ENCODE measurements around the gene RIPK4.
A peak's percentile ranks its signal among the peaks of the same experiment; 100 is the strongest.

RIPK4 gene

DNA sequence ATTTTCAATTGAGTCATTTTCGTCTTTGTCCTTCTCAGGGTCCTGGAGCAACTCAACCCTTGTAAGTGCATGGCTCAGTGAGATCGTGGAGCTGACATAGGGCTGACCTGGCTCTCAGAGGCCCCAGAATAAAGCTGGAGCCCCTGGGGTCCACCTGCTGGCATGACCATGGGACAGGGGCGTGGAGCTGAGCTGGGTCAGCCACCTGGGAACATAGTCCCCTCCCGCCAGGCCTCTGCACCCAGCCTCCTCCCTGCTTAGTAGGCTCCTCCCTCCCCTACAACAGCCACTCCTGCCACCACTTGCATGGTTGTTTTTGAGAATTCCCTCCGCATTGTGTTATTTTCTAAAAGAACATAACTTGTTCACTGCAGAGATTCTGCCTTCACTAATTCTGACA, 3.1 kb upstream of the RIPK4 start:
- Histone ChIP-seq H3K27ac (ENCODE audit: insufficient read depth, low read depth, low read length, poor library complexity, severe bottlenecking) (no peak overlapping the region), H3K36me3 (ENCODE audit: control insufficient read depth, insufficient read depth, low read length) (no peaks in the 10 kb centered on the region), H3K9me3 (ENCODE audit: control insufficient read depth, low read length) (no peaks in the 10 kb centered on the region), H3K4me1 (ENCODE audit: control insufficient read depth, insufficient read depth, low read length) (peaks cover 30% of the 10 kb centered on the region), H3K4me3 (ENCODE audit: insufficient read depth, low read depth, low read length) (no peak overlapping the region), H3K27me3 (ENCODE audit: control insufficient read depth, insufficient read depth, low read length, poor library complexity, severe bottlenecking) (peaks cover 69% of the 10 kb centered on the region)
- 81 to 83% methylated on average over 5 of the region's 5 CpGs for WGBS, 2 experiments

DNA sequence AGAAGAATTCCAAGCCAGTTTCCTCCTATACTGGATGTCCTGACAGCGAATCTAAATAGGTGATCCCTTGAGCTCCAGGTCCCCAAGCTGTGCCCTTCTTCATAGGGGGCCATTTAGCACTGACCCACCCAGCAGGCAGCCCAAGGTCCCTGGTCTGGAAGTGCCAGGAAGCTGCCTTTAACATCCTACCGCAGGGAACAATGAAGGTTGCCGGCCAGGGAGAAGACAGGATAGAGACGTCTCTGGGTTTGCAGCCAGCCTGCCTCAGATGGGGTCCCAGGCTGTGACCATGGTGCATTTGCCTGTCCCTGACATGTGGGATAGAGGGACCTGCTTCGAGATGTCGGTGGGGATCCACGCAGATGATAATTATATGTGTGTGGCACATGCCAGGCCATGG, 2.7 kb upstream of the RIPK4 start:
- no peak overlapping the region for H3K27ac ChIP-seq (ENCODE audit: insufficient read depth, low read depth, low read length, poor library complexity, severe bottlenecking)
- H3K27me3 ChIP-seq (ENCODE audit: control insufficient read depth, insufficient read depth, low read length, poor library complexity, severe bottlenecking) = peaks cover 73% of the 10 kb centered on the region
- H3K9me3 ChIP-seq (ENCODE audit: control insufficient read depth, low read length) = no peaks in the 10 kb centered on the region
- no peak overlapping the region for H3K4me3 ChIP-seq (ENCODE audit: insufficient read depth, low read depth, low read length)
- H3K4me1 ChIP-seq (ENCODE audit: control insufficient read depth, insufficient read depth, low read length) = peaks cover 30% of the 10 kb centered on the region
- no peaks in the 10 kb centered on the region for H3K36me3 ChIP-seq (ENCODE audit: control insufficient read depth, insufficient read depth, low read length)
- 34 to 36% methylated on average over 7 of the region's 7 CpGs for WGBS, 2 experiments

DNA sequence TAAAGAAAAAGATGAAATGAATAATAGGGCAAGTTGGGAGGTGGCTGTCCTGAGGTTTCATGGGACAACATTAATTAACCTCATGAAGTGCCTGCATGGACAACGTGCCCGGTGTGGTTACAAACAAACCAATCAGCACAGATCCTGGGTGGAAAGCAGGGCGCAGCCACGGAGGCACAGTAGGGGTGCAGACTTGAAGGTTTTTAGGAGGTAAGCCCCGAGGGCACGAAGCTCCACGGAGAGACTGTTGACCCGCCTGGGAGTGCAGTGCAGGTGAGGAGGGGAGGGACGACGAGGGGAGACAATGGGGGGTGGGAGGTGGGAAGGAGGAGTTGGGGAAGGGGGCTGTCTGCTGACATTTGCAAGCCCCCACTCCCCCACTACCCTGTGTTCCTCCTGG, 2.3 kb upstream of the RIPK4 start:
- H3K36me3 ChIP-seq (ENCODE audit: control insufficient read depth, insufficient read depth, low read length) = no peaks in the 10 kb centered on the region
- WGBS, 2 experiments = 1 to 7% methylated on average over 8 to 10 of the region's 10 CpGs
- H3K4me1 ChIP-seq (ENCODE audit: control insufficient read depth, insufficient read depth, low read length) = peaks cover 32% of the 10 kb centered on the region
- H3K4me3 ChIP-seq (ENCODE audit: insufficient read depth, low read depth, low read length) = no peak overlapping the region
- H3K27ac ChIP-seq (ENCODE audit: insufficient read depth, low read depth, low read length, poor library complexity, severe bottlenecking) = no peak overlapping the region
- H3K9me3 ChIP-seq (ENCODE audit: control insufficient read depth, low read length) = no peaks in the 10 kb centered on the region
- peaks cover 78% of the 10 kb centered on the region for H3K27me3 ChIP-seq (ENCODE audit: control insufficient read depth, insufficient read depth, low read length, poor library complexity, severe bottlenecking)

DNA sequence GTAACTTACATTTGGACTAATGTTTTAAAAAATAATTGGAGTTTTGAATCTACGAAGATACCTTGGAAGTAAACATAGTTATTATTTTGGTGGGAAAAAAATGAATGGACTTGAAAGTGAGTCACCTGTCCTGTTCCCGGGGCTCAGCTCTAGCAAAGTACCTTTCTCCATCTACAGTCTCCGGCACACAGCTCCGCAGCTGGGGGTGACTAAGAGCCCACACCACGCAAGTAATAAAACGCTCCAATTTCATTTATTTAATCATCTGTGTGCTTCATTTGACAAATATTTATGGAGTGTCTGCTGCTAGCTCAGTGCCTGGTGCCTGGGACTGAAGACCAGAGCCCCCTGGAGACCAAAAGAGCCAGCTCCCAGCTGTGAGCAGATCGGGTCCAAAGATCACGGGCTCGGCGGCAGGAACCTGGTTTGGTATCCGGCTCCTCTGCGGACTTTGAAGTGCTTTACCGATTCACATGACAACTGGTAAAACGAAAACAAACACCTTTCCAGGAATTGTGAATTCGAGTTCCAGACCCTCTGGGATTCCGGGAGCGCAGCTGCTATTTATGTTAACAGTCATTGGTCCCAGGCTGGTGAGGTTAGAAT, 1.7 kb upstream of the RIPK4 start:
- WGBS, 2 experiments = 2% methylated on average over 17 of the region's 17 CpGs
- Histone ChIP-seq H3K4me3 (ENCODE audit: insufficient read depth, low read depth, low read length) (no peak overlapping the region), H3K4me1 (ENCODE audit: control insufficient read depth, insufficient read depth, low read length) (peaks cover 38% of the 10 kb centered on the region), H3K36me3 (ENCODE audit: control insufficient read depth, insufficient read depth, low read length) (no peaks in the 10 kb centered on the region), H3K27me3 (ENCODE audit: control insufficient read depth, insufficient read depth, low read length, poor library complexity, severe bottlenecking) (peaks cover 83% of the 10 kb centered on the region), H3K9me3 (ENCODE audit: control insufficient read depth, low read length) (no peaks in the 10 kb centered on the region), H3K27ac (ENCODE audit: insufficient read depth, low read depth, low read length, poor library complexity, severe bottlenecking) (no peak overlapping the region)

DNA sequence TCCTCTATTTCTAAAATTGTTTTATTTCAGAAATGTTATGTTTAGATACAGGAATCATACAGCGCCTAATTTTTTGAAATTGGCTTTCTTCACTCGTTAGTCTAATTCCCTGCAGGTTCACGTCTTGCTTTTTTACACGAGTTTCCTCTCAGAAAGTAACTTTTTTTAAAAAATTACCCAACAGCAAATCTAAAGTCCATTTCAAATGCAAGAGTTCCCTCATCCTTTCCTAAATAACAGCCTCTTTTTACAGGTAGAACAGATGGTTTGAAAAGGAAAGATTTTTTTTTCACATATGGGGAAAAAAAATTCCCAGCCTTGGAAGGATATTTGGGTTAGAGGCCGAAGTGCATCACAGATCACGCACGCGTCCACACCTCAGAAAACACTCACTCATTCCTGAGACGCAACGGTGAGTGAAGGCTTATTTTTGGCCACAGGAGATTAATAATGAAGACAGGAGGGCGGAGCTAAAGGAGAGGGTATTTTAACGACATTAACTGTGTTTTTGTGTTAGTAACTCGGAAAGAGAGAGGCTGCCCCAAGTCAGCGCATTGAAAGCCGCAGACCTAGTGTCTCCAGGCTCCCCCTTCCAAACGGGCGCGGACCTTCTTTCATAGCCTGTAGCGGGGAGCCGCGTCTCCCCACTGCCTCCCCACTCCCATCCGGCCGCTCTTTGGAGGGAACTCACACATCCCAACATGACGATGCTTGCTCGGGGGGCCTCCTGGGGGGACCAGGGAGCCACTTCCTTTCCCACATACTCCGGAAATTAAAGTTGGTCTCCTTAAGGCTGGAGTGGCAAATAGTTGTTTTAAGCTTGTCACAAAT, 969 bp upstream of the RIPK4 start:
- H3K9me3 ChIP-seq (ENCODE audit: control insufficient read depth, low read length) = no peaks in the 10 kb centered on the region
- H3K4me1 ChIP-seq (ENCODE audit: control insufficient read depth, insufficient read depth, low read length) = peaks cover 45% of the 10 kb centered on the region
- H3K27me3 ChIP-seq (ENCODE audit: control insufficient read depth, insufficient read depth, low read length, poor library complexity, severe bottlenecking) = peaks cover 90% of the 10 kb centered on the region
- no peak overlapping the region for H3K27ac ChIP-seq (ENCODE audit: insufficient read depth, low read depth, low read length, poor library complexity, severe bottlenecking)
- H3K4me3 ChIP-seq (ENCODE audit: insufficient read depth, low read depth, low read length) = no peak overlapping the region
- H3K36me3 ChIP-seq (ENCODE audit: control insufficient read depth, insufficient read depth, low read length) = no peaks in the 10 kb centered on the region
- 3% methylated on average over 25 to 26 of the region's 26 CpGs for WGBS, 2 experiments

DNA sequence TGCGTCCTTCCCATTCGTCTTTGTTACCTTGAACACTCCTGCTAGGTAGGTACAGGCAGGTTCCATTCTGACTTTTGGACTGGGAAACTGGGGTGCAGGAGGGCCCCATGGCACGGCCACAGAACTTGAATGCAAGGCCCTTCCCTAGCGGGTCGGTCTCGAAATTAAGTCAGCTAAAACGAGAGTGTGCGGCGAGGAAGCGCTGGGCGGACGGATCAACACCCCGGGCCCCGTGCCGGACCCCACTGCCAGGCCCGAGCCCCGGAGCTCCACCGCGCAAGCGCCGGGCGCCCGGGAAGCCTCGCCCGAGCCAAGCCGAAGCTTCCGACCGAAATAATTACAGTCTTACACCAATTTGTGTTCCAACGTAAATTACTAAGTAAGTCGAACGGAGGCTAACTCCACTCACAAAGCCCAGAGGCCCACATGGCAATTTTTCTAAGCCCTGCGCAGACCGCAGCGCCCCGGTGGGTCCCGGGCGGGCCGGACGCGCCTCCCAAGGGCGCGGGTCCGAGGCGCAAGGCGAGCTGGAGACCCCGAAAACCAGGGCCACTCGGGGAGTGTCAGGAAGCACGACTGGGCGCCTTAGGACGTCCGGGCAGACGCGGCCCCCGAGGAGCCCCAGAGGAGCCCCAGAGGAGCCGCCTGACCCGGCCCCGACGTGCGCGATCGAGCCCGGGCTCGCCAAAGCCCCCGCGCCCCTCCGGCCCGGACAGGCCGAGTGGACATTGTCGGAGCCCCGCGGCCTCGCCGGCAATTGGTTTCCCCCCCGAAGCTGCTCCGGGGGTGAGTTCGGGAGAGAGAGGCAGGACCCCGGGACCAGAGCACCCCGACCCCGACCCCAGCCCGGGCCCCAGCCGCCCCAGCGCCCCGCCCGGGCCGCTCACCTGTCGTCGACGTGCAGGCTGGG, 624 bp downstream of the RIPK4 start:
- peaks cover 48% of the 10 kb centered on the region for H3K4me1 ChIP-seq (ENCODE audit: control insufficient read depth, insufficient read depth, low read length)
- H3K36me3 ChIP-seq (ENCODE audit: control insufficient read depth, insufficient read depth, low read length) = no peaks in the 10 kb centered on the region
- H3K27me3 ChIP-seq (ENCODE audit: control insufficient read depth, insufficient read depth, low read length, poor library complexity, severe bottlenecking) = peaks cover 93% of the 10 kb centered on the region
- H3K27ac ChIP-seq (ENCODE audit: insufficient read depth, low read depth, low read length, poor library complexity, severe bottlenecking) = no peak overlapping the region
- no peaks in the 10 kb centered on the region for H3K9me3 ChIP-seq (ENCODE audit: control insufficient read depth, low read length)
- 2% methylated on average over 88 of the region's 88 CpGs for WGBS, 2 experiments
- H3K4me3 ChIP-seq (ENCODE audit: insufficient read depth, low read depth, low read length) = peak overlapping the region; percentile 56

DNA sequence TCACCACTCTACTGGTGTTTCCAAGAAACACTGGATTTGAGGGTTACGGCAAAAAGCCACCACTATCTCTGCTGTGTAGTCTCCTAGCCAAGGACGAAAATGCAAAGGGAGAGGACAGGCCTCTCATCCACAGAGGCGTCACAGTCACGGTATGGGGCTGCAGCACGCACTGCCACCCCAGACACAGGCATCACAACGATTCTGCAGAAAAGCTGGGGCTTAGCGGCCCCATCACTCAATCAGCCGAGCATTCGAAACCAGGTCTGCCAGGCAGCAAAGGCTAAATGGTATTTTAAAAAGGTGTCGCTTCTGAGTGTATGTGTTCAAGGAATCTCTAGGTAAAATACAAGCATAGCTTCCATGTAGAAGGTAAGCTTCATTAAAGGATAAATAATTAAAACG, 1.4 kb downstream of the RIPK4 start:
- WGBS, 2 experiments = 48 to 54% methylated on average over 10 to 11 of the region's 11 CpGs
- H3K27ac ChIP-seq (ENCODE audit: insufficient read depth, low read depth, low read length, poor library complexity, severe bottlenecking) = no peak overlapping the region
- H3K4me3 ChIP-seq (ENCODE audit: insufficient read depth, low read depth, low read length) = no peak overlapping the region
- H3K9me3 ChIP-seq (ENCODE audit: control insufficient read depth, low read length) = no peaks in the 10 kb centered on the region
- H3K4me1 ChIP-seq (ENCODE audit: control insufficient read depth, insufficient read depth, low read length) = peaks cover 51% of the 10 kb centered on the region
- H3K27me3 ChIP-seq (ENCODE audit: control insufficient read depth, insufficient read depth, low read length, poor library complexity, severe bottlenecking) = peaks cover 85% of the 10 kb centered on the region
- H3K36me3 ChIP-seq (ENCODE audit: control insufficient read depth, insufficient read depth, low read length) = no peaks in the 10 kb centered on the region

DNA sequence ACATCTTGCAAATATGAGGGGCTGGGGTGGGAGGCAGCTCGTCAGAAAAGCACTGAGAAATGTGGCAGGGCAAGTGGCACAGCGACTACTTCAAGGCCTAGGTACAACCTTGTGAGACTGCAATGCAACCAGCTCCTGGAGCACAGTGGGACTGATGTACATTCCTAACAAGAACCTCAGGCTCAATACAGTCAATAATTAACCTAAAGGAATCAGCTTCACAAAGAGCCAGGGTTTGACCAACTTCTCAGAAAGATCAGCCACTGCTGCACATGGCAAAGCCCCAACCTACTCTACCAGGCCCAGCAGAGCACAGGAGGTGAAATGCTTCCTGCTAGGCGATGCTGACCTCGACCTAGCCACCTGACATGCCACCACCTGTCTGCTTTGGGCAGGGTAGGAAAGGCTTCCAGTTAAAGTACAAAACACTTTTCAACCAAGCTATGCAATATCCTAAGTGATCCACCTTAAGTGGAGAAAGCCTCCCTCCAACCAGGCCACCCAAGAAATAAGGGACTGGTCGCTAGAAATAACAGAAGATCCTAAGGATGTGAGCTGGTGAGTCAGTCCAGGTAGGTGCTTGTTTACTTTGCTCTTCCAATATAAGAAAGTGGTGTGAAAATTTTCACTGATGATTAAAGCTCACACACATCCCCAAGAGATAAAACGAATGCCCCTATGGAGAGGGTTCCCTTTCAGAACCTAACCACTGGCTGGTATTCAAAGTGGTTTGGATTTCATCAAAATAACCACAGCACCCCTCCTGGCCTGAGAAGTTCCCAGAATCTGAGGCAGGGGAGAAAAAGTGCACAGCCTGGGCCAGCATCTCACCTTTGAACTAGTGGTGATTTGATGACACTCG, 2.1 kb downstream of the RIPK4 start:
- peaks cover 57% of the 10 kb centered on the region for H3K4me1 ChIP-seq (ENCODE audit: control insufficient read depth, insufficient read depth, low read length)
- no peak overlapping the region for H3K4me3 ChIP-seq (ENCODE audit: insufficient read depth, low read depth, low read length)
- H3K27ac ChIP-seq (ENCODE audit: insufficient read depth, low read depth, low read length, poor library complexity, severe bottlenecking) = no peak overlapping the region
- peaks cover 79% of the 10 kb centered on the region for H3K27me3 ChIP-seq (ENCODE audit: control insufficient read depth, insufficient read depth, low read length, poor library complexity, severe bottlenecking)
- H3K9me3 ChIP-seq (ENCODE audit: control insufficient read depth, low read length) = no peaks in the 10 kb centered on the region
- no peaks in the 10 kb centered on the region for H3K36me3 ChIP-seq (ENCODE audit: control insufficient read depth, insufficient read depth, low read length)
- WGBS, 2 experiments = 70 to 80% methylated on average over 6 to 7 of the region's 7 CpGs

DNA sequence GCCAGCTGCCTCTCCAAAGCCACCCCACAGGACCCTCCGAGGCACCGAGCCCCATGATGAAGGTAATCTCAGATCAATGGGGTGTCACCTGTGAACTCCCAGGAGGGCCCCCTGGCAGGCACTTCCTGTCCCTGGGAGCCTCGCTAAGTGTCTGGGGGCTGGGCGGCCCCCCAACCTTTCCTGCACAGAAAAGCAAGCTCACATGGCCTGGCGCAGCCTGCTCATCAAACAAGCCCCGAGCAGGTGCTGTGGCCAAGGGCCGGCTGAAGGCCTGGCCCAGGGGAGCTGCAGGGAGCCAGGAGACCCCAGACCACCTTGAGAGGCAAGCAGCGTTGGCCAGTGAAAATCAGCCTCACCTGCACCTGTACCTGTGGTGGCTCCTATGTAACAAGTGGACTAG, 2.9 kb downstream of the RIPK4 start:
- peaks cover 71% of the 10 kb centered on the region for H3K27me3 ChIP-seq (ENCODE audit: control insufficient read depth, insufficient read depth, low read length, poor library complexity, severe bottlenecking)
- 62 to 66% methylated on average over 8 of the region's 8 CpGs for WGBS, 2 experiments
- peaks cover 60% of the 10 kb centered on the region for H3K4me1 ChIP-seq (ENCODE audit: control insufficient read depth, insufficient read depth, low read length)
- H3K9me3 ChIP-seq (ENCODE audit: control insufficient read depth, low read length) = no peaks in the 10 kb centered on the region
- no peak overlapping the region for H3K27ac ChIP-seq (ENCODE audit: insufficient read depth, low read depth, low read length, poor library complexity, severe bottlenecking)
- H3K4me3 ChIP-seq (ENCODE audit: insufficient read depth, low read depth, low read length) = no peak overlapping the region
- no peaks in the 10 kb centered on the region for H3K36me3 ChIP-seq (ENCODE audit: control insufficient read depth, insufficient read depth, low read length)
